Measurements from ENCODE around the gene CADPS2.

- TF ChIP-seq, protein P1, sequence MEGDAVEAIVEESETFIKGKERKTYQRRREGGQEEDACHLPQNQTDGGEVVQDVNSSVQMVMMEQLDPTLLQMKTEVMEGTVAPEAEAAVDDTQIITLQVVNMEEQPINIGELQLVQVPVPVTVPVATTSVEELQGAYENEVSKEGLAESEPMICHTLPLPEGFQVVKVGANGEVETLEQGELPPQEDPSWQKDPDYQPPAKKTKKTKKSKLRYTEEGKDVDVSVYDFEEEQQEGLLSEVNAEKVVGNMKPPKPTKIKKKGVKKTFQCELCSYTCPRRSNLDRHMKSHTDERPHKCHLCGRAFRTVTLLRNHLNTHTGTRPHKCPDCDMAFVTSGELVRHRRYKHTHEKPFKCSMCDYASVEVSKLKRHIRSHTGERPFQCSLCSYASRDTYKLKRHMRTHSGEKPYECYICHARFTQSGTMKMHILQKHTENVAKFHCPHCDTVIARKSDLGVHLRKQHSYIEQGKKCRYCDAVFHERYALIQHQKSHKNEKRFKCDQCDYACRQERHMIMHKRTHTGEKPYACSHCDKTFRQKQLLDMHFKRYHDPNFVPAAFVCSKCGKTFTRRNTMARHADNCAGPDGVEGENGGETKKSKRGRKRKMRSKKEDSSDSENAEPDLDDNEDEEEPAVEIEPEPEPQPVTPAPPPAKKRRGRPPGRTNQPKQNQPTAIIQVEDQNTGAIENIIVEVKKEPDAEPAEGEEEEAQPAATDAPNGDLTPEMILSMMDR (IDR thresholded peaks at IDR 0.05; ENCODE audit: control extremely low read depth in 1 of 3, insufficient read depth in 1 of 3, low read depth in 1 of 3, low read length in 3 of 3), result no peak
- TF ChIP-seq YY1 (IDR thresholded peaks at IDR 0.05; ENCODE audit: low read depth, low read length) (no peak), TCF12 (IDR thresholded peaks at IDR 0.05; ENCODE audit: low read depth, low read length) (no peak), POLR2AphosphoS5 (IDR thresholded peaks at IDR 0.05; ENCODE audit: low read depth, low read length) (no peak), POLR2A (IDR thresholded peaks at IDR 0.05; ENCODE audit: control extremely low read depth in 1 of 2, low read depth in 2 of 2, low read length in 2 of 2) (no peak), GABPA (IDR thresholded peaks at IDR 0.05; ENCODE audit: borderline replicate concordance, insufficient read depth, low read length) (no peak), BACH1 (IDR thresholded peaks at IDR 0.05; ENCODE audit: low read length) (no peak)
- TF ChIP-seq, protein P2, sequence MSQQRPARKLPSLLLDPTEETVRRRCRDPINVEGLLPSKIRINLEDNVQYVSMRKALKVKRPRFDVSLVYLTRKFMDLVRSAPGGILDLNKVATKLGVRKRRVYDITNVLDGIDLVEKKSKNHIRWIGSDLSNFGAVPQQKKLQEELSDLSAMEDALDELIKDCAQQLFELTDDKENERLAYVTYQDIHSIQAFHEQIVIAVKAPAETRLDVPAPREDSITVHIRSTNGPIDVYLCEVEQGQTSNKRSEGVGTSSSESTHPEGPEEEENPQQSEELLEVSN (IDR thresholded peaks at IDR 0.05), result no peak
These were observed 96.1 kb downstream of the CADPS2 start for GRCh38 chr7:122790132-122790531.

Data from H1 (cell line).